ENCODE data around the gene GJA4.
"Not testable (repeated sequence)": the region's sequence is repeated elsewhere in the genome, so short reads cannot be mapped to it uniquely, and the experiment has no call there.

Gene GJA4

DNA sequence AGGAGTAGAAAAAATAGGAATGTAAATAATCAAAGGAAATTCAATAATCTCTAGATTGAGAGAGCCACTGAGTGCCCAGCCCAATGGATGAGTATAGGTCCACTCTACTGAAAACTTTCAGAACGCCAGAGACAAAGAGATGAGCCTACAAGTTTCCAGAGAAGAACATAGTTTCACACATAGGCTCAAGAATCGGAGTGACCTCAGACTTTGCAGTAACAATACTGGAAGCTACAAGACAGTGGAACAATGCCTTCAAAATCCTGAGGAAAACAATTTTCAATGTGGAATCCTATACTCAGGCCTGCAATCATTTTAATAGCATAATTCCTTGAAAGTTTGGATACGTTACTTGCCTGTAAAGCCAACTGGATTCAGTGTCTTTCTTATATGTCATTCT is 11.0 kb downstream of the GJA4 start:
- no peak for DNase-seq (ENCODE audit: low read depth, low spot score)
- TF ChIP-seq, protein P1, sequence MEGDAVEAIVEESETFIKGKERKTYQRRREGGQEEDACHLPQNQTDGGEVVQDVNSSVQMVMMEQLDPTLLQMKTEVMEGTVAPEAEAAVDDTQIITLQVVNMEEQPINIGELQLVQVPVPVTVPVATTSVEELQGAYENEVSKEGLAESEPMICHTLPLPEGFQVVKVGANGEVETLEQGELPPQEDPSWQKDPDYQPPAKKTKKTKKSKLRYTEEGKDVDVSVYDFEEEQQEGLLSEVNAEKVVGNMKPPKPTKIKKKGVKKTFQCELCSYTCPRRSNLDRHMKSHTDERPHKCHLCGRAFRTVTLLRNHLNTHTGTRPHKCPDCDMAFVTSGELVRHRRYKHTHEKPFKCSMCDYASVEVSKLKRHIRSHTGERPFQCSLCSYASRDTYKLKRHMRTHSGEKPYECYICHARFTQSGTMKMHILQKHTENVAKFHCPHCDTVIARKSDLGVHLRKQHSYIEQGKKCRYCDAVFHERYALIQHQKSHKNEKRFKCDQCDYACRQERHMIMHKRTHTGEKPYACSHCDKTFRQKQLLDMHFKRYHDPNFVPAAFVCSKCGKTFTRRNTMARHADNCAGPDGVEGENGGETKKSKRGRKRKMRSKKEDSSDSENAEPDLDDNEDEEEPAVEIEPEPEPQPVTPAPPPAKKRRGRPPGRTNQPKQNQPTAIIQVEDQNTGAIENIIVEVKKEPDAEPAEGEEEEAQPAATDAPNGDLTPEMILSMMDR (IDR thresholded peaks at IDR 0.05; ENCODE audit: insufficient read depth, low read length, missing control alignments) = no peak
- CTCF ChIA-PET = interaction anchor here (1.2 to 2.7 kb wide), 3 partner anchors 11 to 49 kb away, joined by 3 to 10 read pairs (median 10); no protein-coding TSS in a partner anchor
- no peak overlapping the region for H3K4me3 ChIP-seq (ENCODE audit: low read depth, low read length)
- POLR2A ChIA-PET = no interaction called here

DNA sequence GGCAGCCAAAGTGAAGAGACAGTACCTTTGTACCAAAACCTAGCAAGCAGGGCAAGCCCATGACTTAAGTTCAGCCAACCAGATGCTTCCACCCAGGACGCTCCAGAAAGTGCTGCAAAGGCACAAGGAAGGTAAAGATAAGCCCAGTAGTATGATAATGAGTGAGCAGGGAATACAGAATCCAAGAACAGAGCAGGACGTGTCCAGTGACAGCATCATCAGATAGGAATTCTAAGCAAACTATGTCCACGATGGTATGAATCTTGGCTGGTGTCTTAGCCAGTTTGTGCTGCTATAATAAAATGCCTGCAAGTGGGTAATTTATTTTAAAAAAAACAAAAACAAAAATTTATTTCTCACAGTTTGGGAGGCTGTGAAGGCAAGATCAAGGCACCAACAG is 13.6 kb downstream of the GJA4 start:
- CTCF ChIA-PET = no interaction called here

DNA sequence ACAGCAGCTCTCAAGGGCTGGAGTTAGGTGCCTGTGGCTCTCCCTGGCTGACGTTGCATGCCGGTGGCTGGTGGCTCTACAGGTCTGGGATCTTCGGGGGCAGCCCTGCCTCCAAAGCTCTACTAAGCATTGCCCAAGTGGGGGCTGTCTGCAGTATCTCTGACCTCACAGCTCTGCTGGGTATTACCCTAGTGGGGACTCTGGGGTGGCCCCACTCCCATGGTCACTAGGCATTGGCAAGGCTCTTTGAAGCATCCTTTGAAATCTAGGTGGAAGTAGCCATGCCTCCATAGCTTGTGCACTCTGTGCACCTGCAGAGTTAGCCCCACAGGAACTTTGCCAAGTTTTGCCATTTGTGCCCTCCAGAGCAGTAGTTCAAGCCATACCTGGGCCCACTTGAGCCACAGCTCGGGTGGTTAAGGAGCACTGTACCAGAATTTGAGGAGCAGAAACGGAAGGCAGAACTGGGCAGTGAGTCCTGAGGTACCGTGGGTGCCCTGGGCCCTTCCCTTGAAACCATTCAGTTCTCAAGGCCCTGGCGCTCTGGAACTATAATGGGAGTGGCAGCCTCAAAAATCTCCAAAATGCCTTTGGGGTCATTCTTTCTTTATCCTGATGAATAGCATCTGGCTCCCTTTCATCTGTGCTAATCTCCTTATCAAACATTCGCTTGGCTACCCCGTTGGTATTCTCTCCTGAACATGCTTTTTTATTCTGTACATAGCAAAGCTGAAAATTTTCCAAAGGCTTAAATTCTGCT is 15.4 kb downstream of the GJA4 start:
- ChIA-PET POLR2A (no interaction called here), CTCF (interaction anchor here (4.0 kb wide), 1 partner anchor 45 kb away, joined by 20 read pairs; no protein-coding TSS in a partner anchor)
- no peak overlapping the region for H3K4me3 ChIP-seq (ENCODE audit: low read depth, low read length)
- TF ChIP-seq, protein P1 (IDR thresholded peaks at IDR 0.05; ENCODE audit: insufficient read depth, low read length, missing control alignments) = no peak
- no peak for DNase-seq (ENCODE audit: low read depth, low spot score)

More for the DNA sequence above, 13.6 kb downstream of the GJA4 start:
- POLR2A ChIA-PET = no interaction called here
- no peak overlapping the region for H3K4me3 ChIP-seq (ENCODE audit: low read depth, low read length)
- TF ChIP-seq, protein P1 (IDR thresholded peaks at IDR 0.05; ENCODE audit: insufficient read depth, low read length, missing control alignments) = no peak
- DNase-seq (ENCODE audit: low read depth, low spot score) = peak; percentile 14

DNA sequence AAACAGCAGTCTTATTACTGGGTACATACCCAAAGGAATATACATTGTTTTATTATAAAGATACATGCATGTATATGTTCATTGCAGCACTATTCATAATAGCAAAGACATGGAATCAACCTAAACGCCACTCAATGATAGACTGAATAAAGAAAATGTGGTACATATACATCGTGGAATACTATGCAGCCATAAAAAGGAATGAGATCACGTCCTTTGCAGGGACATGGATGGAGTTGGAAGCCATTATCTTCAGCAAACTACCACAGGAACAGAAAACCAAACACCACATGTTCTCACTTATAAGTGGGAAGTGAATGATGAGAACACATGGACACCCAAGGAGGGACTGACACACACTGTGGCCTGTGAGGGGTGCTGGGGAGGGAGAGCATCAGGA is 18.0 kb downstream of the GJA4 start:
- CTCF ChIA-PET = interaction anchor here (1.1 to 4.0 kb wide), 2 partner anchors 25 to 42 kb away, joined by 4 to 20 read pairs; no protein-coding TSS in a partner anchor
- DNase-seq (ENCODE audit: low read depth, low spot score); H3K4me3 ChIP-seq (ENCODE audit: low read depth, low read length); POLR2A ChIA-PET: not testable (repeated sequence)

DNA sequence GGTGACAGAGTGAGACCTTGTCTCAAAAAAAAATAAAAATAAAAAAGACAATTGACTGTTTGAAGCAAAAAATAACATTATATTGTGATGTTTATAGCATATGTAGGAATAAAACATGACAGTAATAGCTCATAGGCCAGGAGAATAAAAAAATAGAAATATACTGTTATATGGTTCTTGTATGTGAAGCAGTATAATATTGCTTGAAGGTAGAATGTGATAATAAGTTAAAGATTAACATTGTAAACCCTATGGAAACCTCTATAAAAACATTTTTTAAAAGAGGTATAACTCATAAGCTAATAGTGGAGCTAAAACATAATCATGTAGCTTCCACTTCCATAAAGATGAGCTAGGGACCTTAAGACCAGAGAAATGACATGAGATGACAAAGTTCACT is 23.5 kb downstream of the GJA4 start:
- CTCF ChIA-PET = interaction anchor here (0.8 to 1.2 kb wide), 3 partner anchors 27 to 43 kb away, joined by 3 read pairs; partner anchors contain the start of gene SMIM12
- DNase-seq (ENCODE audit: low read depth, low spot score) = no peak
- POLR2A ChIA-PET = interaction anchor here (0.6 kb wide), 1 partner anchor 99 kb away, joined by 3 read pairs; no protein-coding TSS in a partner anchor
- TF ChIP-seq, protein P1 (IDR thresholded peaks at IDR 0.05; ENCODE audit: insufficient read depth, low read length, missing control alignments) = no peak
- H3K4me3 ChIP-seq (ENCODE audit: low read depth, low read length) = no peak overlapping the region

DNA sequence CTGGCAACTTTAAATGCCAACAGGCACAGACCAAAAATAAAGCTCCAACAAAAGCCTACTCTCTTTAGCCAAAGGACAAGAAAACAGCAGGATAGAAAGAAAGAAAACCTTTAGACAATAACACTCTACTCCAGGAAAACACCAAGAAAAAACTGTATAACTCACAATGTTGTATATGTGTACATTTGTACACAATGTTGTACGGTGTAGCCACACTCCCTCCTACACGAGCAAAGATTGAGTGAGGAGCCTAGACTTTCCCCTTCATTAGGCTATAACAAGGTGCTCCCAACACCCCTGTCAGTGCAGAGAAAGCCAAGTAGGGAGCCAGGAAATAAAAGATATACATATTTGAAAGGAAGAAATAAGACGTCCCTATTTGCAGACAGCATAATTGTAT is 24.0 kb downstream of the GJA4 start:
- TF ChIP-seq, protein P1 (IDR thresholded peaks at IDR 0.05; ENCODE audit: insufficient read depth, low read length, missing control alignments) = no peak
- no peak for DNase-seq (ENCODE audit: low read depth, low spot score)
- ChIA-PET CTCF (interaction anchor here (0.8 to 1.2 kb wide), 3 partner anchors 28 to 43 kb away, joined by 3 read pairs; partner anchors contain the start of gene SMIM12), POLR2A (no interaction called here)
- no peak overlapping the region for H3K4me3 ChIP-seq (ENCODE audit: low read depth, low read length)

DNA sequence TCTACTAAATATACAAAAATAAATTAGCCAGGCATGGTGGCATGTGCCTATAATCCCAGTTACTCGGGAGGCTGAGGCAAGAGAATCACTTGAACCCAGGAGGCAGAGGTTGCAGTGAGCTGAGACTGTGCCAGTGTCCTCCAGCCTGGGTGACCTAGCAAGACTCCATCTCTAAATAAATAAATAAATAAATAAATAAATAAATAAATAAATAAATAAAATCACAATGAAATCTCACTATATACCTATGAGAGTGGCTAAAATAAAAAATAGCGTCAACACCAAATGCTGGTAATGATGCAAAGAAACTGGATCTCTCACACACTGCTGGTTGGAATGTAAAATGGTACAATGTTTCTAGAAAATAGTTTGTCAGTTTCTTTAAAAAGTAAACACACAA is 26.1 kb downstream of the GJA4 start:
- DNase-seq (ENCODE audit: low read depth, low spot score); POLR2A ChIA-PET; H3K4me3 ChIP-seq (ENCODE audit: low read depth, low read length); CTCF ChIA-PET: not testable (repeated sequence)
